CD8-positive, alpha-beta memory T cell (primary cell): ENCODE results near the gene ZDHHC22. TPM values are rescaled to one million over a fixed set of nuclear protein-coding genes. Genes with fewer than 3 reads are reported as not detected.

Experiments used
- CTCF ChIA-PET: fragments of 350-600 bp; sonication (Branson Sonifier 250); formaldehyde crosslinking; loops from one replicate; lab custom pipeline; 2021; ENCODE audit warnings: antibody characterized with exemption; lab: Charles Lee
- POLR2A ChIA-PET: fragments of 350-600 bp; sonication (Branson Sonifier 250); formaldehyde crosslinking; loops from one replicate; lab custom pipeline; 2021; ENCODE audit warnings: antibody characterized with exemption; lab: Charles Lee
- DNase-seq, 5 donors: peaks; one replicate each; pipeline versions ENCODE4 v3.0.0 to v3.0.0-alpha.2; 2020 to 2022; ENCODE audit warnings: mixed read lengths in 1 of 5
- H3K27ac ChIP-seq: one replicate; pipeline ENCODE4 v1.7.0; 2013; ENCODE audit warnings: low read depth, mild to moderate bottlenecking, low read length, moderate library complexity
- H3K27me3 ChIP-seq: 2 replicates; pipeline ENCODE4 v1.7.0; 2013; ENCODE audit warnings: low read length, mild to moderate bottlenecking; ENCODE audit not compliant: insufficient read depth, poor library complexity, severe bottlenecking
- H3K36me3 ChIP-seq: 2 replicates; pipeline ENCODE4 v1.7.0; 2013; ENCODE audit warnings: mild to moderate bottlenecking, low read length, moderate library complexity; ENCODE audit not compliant: insufficient read depth
- H3K4me1 ChIP-seq: 2 replicates; pipeline ENCODE4 v1.7.0; 2013; ENCODE audit warnings: mild to moderate bottlenecking, low read length, moderate library complexity; ENCODE audit not compliant: insufficient read depth
- H3K4me3 ChIP-seq: 2 replicates; pipeline ENCODE4 v1.7.0; 2013; ENCODE audit warnings: mild to moderate bottlenecking, low read length
- H3K9me3 ChIP-seq: 2 replicates; pipeline ENCODE4 v1.7.0; 2013; ENCODE audit warnings: mild to moderate bottlenecking, low read length
- H3K27ac Mint-ChIP-seq, 8 donors: one replicate each; pipeline ENCODE4 v1.8.0; 2020 to 2021; ENCODE audit warnings: mixed read lengths in 8 of 8, mild to moderate bottlenecking in 6 of 8, inconsistent platforms in 3 of 8, moderate library complexity in 3 of 8
- H3K27me3 Mint-ChIP-seq, 2 donors: one replicate each; pipeline ENCODE4 v1.8.0; 2020 to 2021; ENCODE audit warnings: mixed read lengths in 2 of 2, mild to moderate bottlenecking in 1 of 2, moderate library complexity in 1 of 2
- H3K36me3 Mint-ChIP-seq, 3 donors: one replicate each; pipeline ENCODE4 v1.8.0; 2020 to 2021; ENCODE audit warnings: mixed read lengths in 3 of 3, inconsistent platforms in 1 of 3, mild to moderate bottlenecking in 1 of 3
- H3K4me1 Mint-ChIP-seq, 3 donors: one replicate each; pipeline ENCODE4 v1.8.0; 2020 to 2021; ENCODE audit warnings: mixed read lengths in 3 of 3, inconsistent platforms in 1 of 3, mild to moderate bottlenecking in 1 of 3
- H3K4me3 Mint-ChIP-seq, 7 donors: one replicate each; pipeline ENCODE4 v1.8.0; 2020 to 2021; ENCODE audit warnings: mixed read lengths in 7 of 7, mild to moderate bottlenecking in 6 of 7, moderate library complexity in 4 of 7, inconsistent platforms in 2 of 7
- H3K9me3 Mint-ChIP-seq, 5 donors: one replicate each; pipeline ENCODE4 v1.8.0; 2020 to 2022; ENCODE audit warnings: mixed read lengths in 5 of 5, mild to moderate bottlenecking in 3 of 5, moderate library complexity in 2 of 5, inconsistent platforms in 1 of 5
- polyA plus RNA-seq: library from polyadenylated mRNA; unstranded; fragments of 300-500 nt; fragmentation: Illumina TruSeq; gene quantifications from one replicate; pipeline ENCODE4 v1.2.3, GENCODE V29; 2021
- total RNA-seq, 2 experiments: library from RNA; stranded (reverse); gene quantifications; one replicate each; pipeline ENCODE4 v1.2.3, GENCODE V29; 2021

The ZDHHC22 gene
- total and polyA plus RNA-seq, 3 experiments from 2014 or later, result not detected

DNA sequence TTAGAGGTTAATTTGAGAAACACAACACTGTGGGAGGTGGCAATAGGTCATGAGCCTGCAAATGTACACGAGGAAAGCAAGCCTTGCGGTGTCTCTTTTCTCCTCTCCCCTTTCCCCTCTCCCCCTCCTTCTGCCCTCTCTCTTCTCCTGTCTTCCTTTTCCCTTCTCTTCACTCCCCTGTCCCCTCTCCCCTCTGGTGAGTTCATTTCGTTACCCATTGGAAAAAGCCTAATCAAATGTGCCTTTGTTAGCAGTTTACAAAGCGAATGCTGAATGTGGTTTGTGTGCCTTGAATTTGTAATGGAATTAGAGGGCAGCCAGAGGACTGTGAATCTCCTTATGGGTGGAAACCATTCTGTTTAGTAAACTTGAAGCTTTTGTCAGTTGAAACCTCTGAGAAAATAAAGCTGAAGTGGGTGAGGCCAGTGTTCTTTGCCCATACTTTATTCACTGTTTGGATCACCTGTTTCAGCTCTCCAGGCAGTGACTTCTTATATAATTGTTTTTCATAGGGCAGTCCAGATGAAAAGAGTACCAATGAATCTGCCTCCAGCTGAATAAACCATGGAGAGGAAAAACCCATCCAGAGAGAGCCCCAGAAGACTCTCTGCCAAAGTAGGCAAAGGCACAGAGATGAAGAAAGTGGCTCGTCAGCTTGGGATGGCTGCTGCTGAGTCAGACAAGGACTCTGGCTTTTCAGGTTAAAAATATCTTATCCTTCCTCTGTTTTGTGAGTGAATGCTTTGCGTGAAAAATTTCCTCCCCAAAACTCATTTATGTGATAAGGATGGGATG, 36.2 kb downstream of the ZDHHC22 start:
- no peak overlapping the region for H3K4me3 ChIP-seq
- H3K9me3 ChIP-seq, result no peaks in the 10 kb centered on the region
- Mint-ChIP-seq H3K36me3 (peaks cover 0 to 49% (median 12%) of the 10 kb centered on the region in 3 donors), H3K27me3 (no peaks in the 10 kb centered on the region), H3K4me3 (no peak overlapping the region), H3K9me3 (no peaks in the 10 kb centered on the region), H3K4me1 (peaks cover 1 to 19% (median 12%) of the 10 kb centered on the region in 3 donors), H3K27ac (no peak overlapping the region)
- no peaks in the 10 kb centered on the region for H3K36me3 ChIP-seq
- H3K27me3 ChIP-seq, result no peaks in the 10 kb centered on the region
- H3K4me1 ChIP-seq, result no peaks in the 10 kb centered on the region
- no peak overlapping the region for H3K27ac ChIP-seq
- DNase-seq, result no peak
- ChIA-PET CTCF (interaction anchor here (1.4 kb wide), 1 partner anchor 19 kb away, joined by 4 read pairs; no protein-coding TSS in a partner anchor), POLR2A (interaction anchor here (0.5 kb wide), 1 partner anchor 9 kb away, joined by 4 read pairs; no protein-coding TSS in a partner anchor)

DNA sequence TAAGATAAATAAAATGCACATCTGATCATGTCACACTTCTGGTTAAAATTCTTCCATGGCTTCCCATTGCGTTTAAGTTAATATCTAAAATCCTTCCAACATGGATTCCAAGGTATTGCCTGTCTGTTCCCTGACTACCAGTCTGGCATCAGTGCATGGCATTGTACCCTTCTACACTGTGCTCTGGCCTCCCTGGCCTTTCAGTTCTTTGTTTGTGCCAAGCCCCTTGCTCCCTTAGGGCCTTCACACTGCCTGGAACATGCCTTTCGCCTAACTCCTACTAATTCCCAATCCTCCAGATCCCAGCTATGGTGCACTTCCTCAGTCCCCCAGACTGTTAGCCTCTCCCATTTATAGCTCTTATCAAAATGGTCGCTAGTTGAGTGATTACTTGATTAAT, 37.2 kb downstream of the ZDHHC22 start:
- H3K4me1 Mint-ChIP-seq, result peaks cover 4 to 24% (median 18%) of the 10 kb centered on the region in 3 donors
- Histone ChIP-seq H3K4me3 (no peak overlapping the region), H3K27ac (no peak overlapping the region), H3K4me1 (peaks cover 3% of the 10 kb centered on the region), H3K9me3 (no peaks in the 10 kb centered on the region), H3K27me3 (no peaks in the 10 kb centered on the region), H3K36me3 (no peaks in the 10 kb centered on the region)
- H3K9me3 Mint-ChIP-seq, result no peaks in the 10 kb centered on the region
- H3K4me3 Mint-ChIP-seq, result peak overlapping the region in 1 of 7 donors; percentile 21
- peaks cover 0 to 40% (median 9%) of the 10 kb centered on the region in 3 donors for H3K36me3 Mint-ChIP-seq
- CTCF ChIA-PET, result interaction anchor here (1.4 kb wide), 1 partner anchor 20 kb away, joined by 4 read pairs; no protein-coding TSS in a partner anchor
- POLR2A ChIA-PET, result no interaction called here
- no peak for DNase-seq
- H3K27me3 Mint-ChIP-seq, result no peaks in the 10 kb centered on the region
- H3K27ac Mint-ChIP-seq, result peak overlapping the region in 1 of 8 donors; percentile 3

DNA sequence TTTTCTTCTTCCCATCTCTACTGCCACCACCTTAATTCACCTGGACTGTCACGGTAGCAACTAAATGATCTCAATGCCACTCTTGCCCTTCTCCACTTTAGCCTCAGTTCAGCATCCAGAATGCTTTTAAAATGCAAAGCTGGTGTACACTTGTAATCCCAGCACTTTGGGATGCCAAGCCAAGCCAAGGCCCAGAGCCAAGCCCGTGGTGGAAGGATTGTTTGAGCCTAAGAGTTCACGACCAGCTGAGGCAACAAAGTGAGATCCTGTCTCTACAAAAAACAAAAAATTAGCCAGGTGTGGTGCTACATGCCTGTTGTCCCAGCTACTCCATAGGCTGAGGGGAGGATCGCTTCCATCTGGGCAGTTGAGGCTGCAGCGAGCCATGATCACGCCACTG, 37.6 kb downstream of the ZDHHC22 start:
- POLR2A ChIA-PET, result no interaction called here
- no peaks in the 10 kb centered on the region for H3K27me3 Mint-ChIP-seq

DNA sequence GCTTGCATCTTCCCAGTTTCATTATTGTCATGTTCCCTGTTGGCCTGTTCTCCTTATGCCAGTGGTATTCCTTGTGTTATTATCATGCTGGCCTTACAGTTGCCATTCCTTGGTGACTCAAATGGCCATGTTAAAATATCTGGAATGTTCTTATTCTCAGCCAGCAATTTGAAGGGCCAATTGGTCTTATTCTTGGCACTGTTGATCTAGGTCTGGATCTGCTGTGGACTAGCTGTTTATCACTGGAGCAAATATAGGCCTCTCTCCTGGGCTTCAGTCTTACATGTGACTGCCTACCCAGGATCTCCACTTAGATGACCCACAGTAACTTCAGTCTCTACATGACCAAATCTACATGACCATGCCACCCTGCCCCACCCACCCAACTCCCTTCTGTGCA, 38.1 kb downstream of the ZDHHC22 start:
- ChIA-PET POLR2A (no interaction called here), CTCF (no interaction called here)
- H3K9me3 ChIP-seq, result no peaks in the 10 kb centered on the region
- no peaks in the 10 kb centered on the region for H3K36me3 ChIP-seq
- no peaks in the 10 kb centered on the region for H3K27me3 Mint-ChIP-seq
- H3K36me3 Mint-ChIP-seq, result peaks cover 0 to 32% (median 8%) of the 10 kb centered on the region in 3 donors
- no peaks in the 10 kb centered on the region for H3K9me3 Mint-ChIP-seq
- H3K4me3 Mint-ChIP-seq, result peak overlapping the region in 1 of 7 donors; percentile 50
- H3K27me3 ChIP-seq, result no peaks in the 10 kb centered on the region
- H3K4me1 Mint-ChIP-seq, result peaks cover 12 to 34% (median 27%) of the 10 kb centered on the region in 3 donors
- H3K4me1 ChIP-seq, result peaks cover 11% of the 10 kb centered on the region
- no peak overlapping the region for H3K4me3 ChIP-seq
- H3K27ac ChIP-seq, result no peak overlapping the region
- H3K27ac Mint-ChIP-seq, result no peak overlapping the region
- no peak for DNase-seq

More for the DNA sequence above, 37.6 kb downstream of the ZDHHC22 start:
- CTCF ChIA-PET, result no interaction called here
- H3K36me3 Mint-ChIP-seq, result peaks cover 0 to 37% (median 8%) of the 10 kb centered on the region in 3 donors
- H3K36me3 ChIP-seq, result no peaks in the 10 kb centered on the region
- H3K4me1 ChIP-seq, result peaks cover 8% of the 10 kb centered on the region
- DNase-seq, result no peak
- no peak overlapping the region for H3K27ac ChIP-seq
- H3K4me1 Mint-ChIP-seq, result peaks cover 9 to 29% (median 22%) of the 10 kb centered on the region in 3 donors
- no peaks in the 10 kb centered on the region for H3K9me3 Mint-ChIP-seq
- H3K4me3 Mint-ChIP-seq, result no peak overlapping the region
- no peak overlapping the region for H3K27ac Mint-ChIP-seq
- no peak overlapping the region for H3K4me3 ChIP-seq
- no peaks in the 10 kb centered on the region for H3K9me3 ChIP-seq
- no peaks in the 10 kb centered on the region for H3K27me3 ChIP-seq

DNA sequence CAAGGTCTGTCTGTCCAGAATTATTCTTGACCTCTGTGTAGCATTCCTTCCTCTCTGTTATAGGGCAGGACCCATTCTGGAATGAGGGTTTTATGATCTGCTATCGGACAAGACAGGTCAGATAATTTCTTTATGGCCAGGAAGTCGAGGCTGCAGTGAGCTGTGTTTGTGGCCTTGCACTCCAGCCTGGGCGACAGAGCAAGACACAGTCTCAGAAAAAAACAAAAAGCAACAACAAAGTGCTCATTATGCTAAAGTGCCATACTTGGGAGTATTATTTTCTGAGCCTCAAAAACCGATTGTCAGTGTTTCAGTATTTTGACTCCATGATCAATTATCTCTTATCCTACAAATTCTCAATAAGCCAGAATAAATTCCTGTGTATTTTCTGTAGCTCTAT, 39.4 kb downstream of the ZDHHC22 start:
- no peaks in the 10 kb centered on the region for H3K36me3 ChIP-seq
- peaks cover 0 to 32% (median 6%) of the 10 kb centered on the region in 3 donors for H3K36me3 Mint-ChIP-seq
- H3K4me3 ChIP-seq, result no peak overlapping the region
- H3K9me3 Mint-ChIP-seq, result no peaks in the 10 kb centered on the region
- H3K27ac Mint-ChIP-seq, result peak overlapping the region in 3 of 8 donors; percentile 31 to 79 (median 32)
- ChIA-PET CTCF (interaction anchor here (0.9 to 1.0 kb wide), 2 partner anchors 19 to 22 kb away, joined by 3 read pairs; no protein-coding TSS in a partner anchor), POLR2A (no interaction called here)
- no peak for DNase-seq
- H3K27me3 ChIP-seq, result no peaks in the 10 kb centered on the region
- no peak overlapping the region for H3K27ac ChIP-seq
- no peaks in the 10 kb centered on the region for H3K9me3 ChIP-seq
- H3K4me1 ChIP-seq, result peaks cover 13% of the 10 kb centered on the region
- H3K27me3 Mint-ChIP-seq, result no peaks in the 10 kb centered on the region
- H3K4me3 Mint-ChIP-seq, result no peak overlapping the region
- H3K4me1 Mint-ChIP-seq, result peaks cover 14 to 46% (median 32%) of the 10 kb centered on the region in 3 donors

GRCh38 chr14:77100961-77101360, 40.6 kb downstream of the ZDHHC22 start:
- Mint-ChIP-seq H3K4me3 (peak overlapping the region in 3 of 7 donors; percentile 3 to 74 (median 27)), H3K36me3 (peaks cover 0 to 20% (median 3%) of the 10 kb centered on the region in 3 donors), H3K27ac (peak overlapping the region in 2 of 8 donors; percentile 19 to 41), H3K27me3 (no peaks in the 10 kb centered on the region), H3K9me3 (no peaks in the 10 kb centered on the region), H3K4me1 (peaks cover 23 to 58% (median 42%) of the 10 kb centered on the region in 3 donors)
- peaks cover 20% of the 10 kb centered on the region for H3K4me1 ChIP-seq
- H3K36me3 ChIP-seq, result no peaks in the 10 kb centered on the region
- POLR2A ChIA-PET, result interaction anchor here (0.7 kb wide), 2 partner anchors 52 to 56 kb away, joined by 4 read pairs; no protein-coding TSS in a partner anchor
- no peak overlapping the region for H3K4me3 ChIP-seq
- no peak overlapping the region for H3K27ac ChIP-seq
- H3K9me3 ChIP-seq, result no peaks in the 10 kb centered on the region
- CTCF ChIA-PET, result interaction anchor here (1.5 to 3.6 kb wide), 3 partner anchors 8 to 16 kb away, joined by 4 to 14 read pairs (median 6); no protein-coding TSS in a partner anchor
- DNase-seq, result no peak
- H3K27me3 ChIP-seq, result no peaks in the 10 kb centered on the region

GRCh38 chr14:77099425-77100167, 42.0 kb downstream of the ZDHHC22 start:
- no peak overlapping the region for H3K4me3 ChIP-seq

More at GRCh38 chr14:77099425-77100167, 42.0 kb downstream of the ZDHHC22 start:
- H3K9me3 Mint-ChIP-seq, result no peaks in the 10 kb centered on the region
- peaks cover 26 to 64% (median 47%) of the 10 kb centered on the region in 3 donors for H3K4me1 Mint-ChIP-seq
- no peak for DNase-seq
- Histone ChIP-seq H3K36me3 (no peaks in the 10 kb centered on the region), H3K4me1 (peaks cover 20% of the 10 kb centered on the region), H3K9me3 (no peaks in the 10 kb centered on the region), H3K27ac (no peak overlapping the region), H3K27me3 (no peaks in the 10 kb centered on the region)
- ChIA-PET CTCF (interaction anchor here (1.0 to 3.6 kb wide), 6 partner anchors 9 to 227 kb away, joined by 4 to 16 read pairs (median 6); no protein-coding TSS in a partner anchor), POLR2A (interaction anchor here (0.6 to 2.5 kb wide), 6 partner anchors 21 to 222 kb away, joined by 3 to 13 read pairs (median 6); partner anchors contain the start of gene GSTZ1)
- H3K27me3 Mint-ChIP-seq, result no peaks in the 10 kb centered on the region
- peak overlapping the region; percentile 88 to 100 (median 92) for H3K4me3 Mint-ChIP-seq
- peaks cover 0 to 16% (median 3%) of the 10 kb centered on the region in 3 donors for H3K36me3 Mint-ChIP-seq
- H3K27ac Mint-ChIP-seq, result peak overlapping the region; percentile 58 to 98 (median 95)
